Endothelial cell (in vitro differentiated cells): ENCODE measurements around the gene AKT3. TPM values are rescaled to one million over a fixed set of nuclear protein-coding genes. Genes with fewer than 3 reads are reported as not detected.

Experiments used
- DNase-seq: peaks from one replicate; pipeline ENCODE4 v3.0.0; 2021; ENCODE audit warnings: low spot score
- H3K27ac Mint-ChIP-seq: one replicate; pipeline ENCODE4 v1.8.0; 2021; ENCODE audit warnings: mixed read lengths, inconsistent platforms; ENCODE audit not compliant: unreplicated experiment
- H3K27me3 Mint-ChIP-seq: one replicate; pipeline ENCODE4 v1.8.0; 2021; ENCODE audit warnings: mild to moderate bottlenecking, moderate library complexity, mixed read lengths, inconsistent platforms; ENCODE audit not compliant: unreplicated experiment
- H3K36me3 Mint-ChIP-seq: one replicate; pipeline ENCODE4 v1.8.0; 2021; ENCODE audit warnings: mild to moderate bottlenecking, low read depth, mixed read lengths, inconsistent platforms; ENCODE audit not compliant: unreplicated experiment
- H3K4me1 Mint-ChIP-seq: one replicate; pipeline ENCODE4 v1.8.0; 2021; ENCODE audit warnings: mild to moderate bottlenecking, mixed read lengths, inconsistent platforms; ENCODE audit not compliant: unreplicated experiment
- H3K4me3 Mint-ChIP-seq: one replicate; pipeline ENCODE4 v1.8.0; 2021; ENCODE audit warnings: mild to moderate bottlenecking, mixed read lengths, inconsistent platforms; ENCODE audit not compliant: unreplicated experiment
- H3K9me3 Mint-ChIP-seq: one replicate; pipeline ENCODE4 v1.8.0; 2021; ENCODE audit warnings: mixed read lengths, inconsistent platforms; ENCODE audit not compliant: unreplicated experiment
- CTCF ChIP-seq: fragments of 200-600 bp; sonication (generic); IDR thresholded peaks from one replicate; pipeline ENCODE4 v1.5.0; 2021; ENCODE audit warnings: antibody characterized with exemption; ENCODE audit not compliant: unreplicated experiment
- total RNA-seq: library from RNA; stranded (reverse); fragmentation: NEBNext Ultra II Directional; extraction: Animal tissue kit (Norgen Biotek cat#: 25700); gene quantifications from one replicate; pipeline ENCODE4 v1.2.1, GENCODE V29; 2021; ENCODE audit not compliant: unreplicated experiment

Gene AKT3
- total RNA-seq, 1 donor from 2014 or later = 87.3 TPM

DNA sequence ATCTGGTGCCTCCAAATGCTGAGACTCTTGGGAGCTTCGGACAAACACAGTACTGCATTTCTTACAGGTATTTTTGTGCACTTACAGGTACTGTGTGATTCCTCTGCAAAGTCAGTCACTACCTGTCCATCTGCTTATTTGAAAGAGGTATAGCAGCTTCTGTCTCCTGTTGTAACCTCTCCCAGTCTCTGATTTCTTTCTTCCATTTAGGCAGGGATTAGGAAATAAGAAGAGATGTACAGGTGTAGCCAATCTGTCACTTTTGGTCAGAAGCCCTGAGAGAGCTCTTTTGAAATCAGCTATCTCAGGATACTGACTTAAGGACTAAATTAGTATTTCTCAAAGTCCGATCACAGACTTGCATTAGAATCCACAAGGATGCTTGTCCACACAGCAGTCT is 54.0 kb downstream of the AKT3 start:
- Mint-ChIP-seq H3K27me3 (no peaks in the 10 kb centered on the region), H3K4me1 (peaks cover 12% of the 10 kb centered on the region), H3K4me3 (no peak overlapping the region), H3K9me3 (no peaks in the 10 kb centered on the region), H3K27ac (no peak overlapping the region), H3K36me3 (peaks cover 4% of the 10 kb centered on the region)
- DNase-seq = no peak
- no peak for TF ChIP-seq CTCF

DNA sequence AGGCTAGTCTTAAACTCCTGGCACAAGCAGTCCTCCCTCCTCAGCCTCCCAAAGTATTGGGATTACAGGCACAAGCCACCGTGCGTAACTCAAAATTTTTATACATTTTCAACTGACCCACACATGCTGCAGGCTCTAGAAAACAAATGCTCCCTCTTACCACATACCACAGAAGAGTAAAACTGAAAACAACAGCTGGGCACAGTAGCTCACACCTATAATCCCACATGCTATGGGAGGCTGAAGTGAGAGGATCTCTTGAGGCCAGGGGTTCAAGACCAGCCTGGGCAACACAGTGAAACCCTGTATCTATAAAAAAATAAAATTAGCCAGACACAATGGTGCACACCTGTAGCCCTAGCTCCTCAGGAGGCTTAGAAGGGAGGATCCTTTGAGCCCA is 56.7 kb downstream of the AKT3 start:
- no peak for TF ChIP-seq CTCF
- Mint-ChIP-seq H3K27ac (no peak overlapping the region), H3K4me1 (peaks cover 17% of the 10 kb centered on the region), H3K27me3 (no peaks in the 10 kb centered on the region), H3K36me3 (peaks cover 8% of the 10 kb centered on the region), H3K4me3 (no peak overlapping the region), H3K9me3 (no peaks in the 10 kb centered on the region)
- DNase-seq = no peak

DNA sequence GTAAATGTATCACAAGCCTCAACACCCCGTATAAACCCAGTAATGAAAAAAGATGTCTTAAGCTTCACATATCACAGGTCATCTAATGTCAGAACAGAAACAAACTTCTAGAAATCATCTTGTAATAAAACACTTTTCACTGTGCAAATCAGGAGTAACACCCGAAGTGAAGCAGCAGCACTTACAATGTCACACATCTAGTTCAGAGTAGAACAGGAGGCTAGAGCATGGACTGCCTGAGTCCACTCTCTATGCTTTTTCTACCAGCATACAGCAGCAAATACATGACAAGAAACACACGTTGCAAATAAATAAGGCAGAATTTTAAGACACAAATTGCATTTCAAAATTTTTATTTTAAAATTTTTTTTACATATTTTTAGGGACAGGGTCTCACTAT is 57.2 kb downstream of the AKT3 start:
- Mint-ChIP-seq H3K9me3 (no peaks in the 10 kb centered on the region), H3K36me3 (peaks cover 8% of the 10 kb centered on the region), H3K27ac (no peak overlapping the region), H3K27me3 (no peaks in the 10 kb centered on the region), H3K4me3 (no peak overlapping the region), H3K4me1 (peaks cover 17% of the 10 kb centered on the region)
- no peak for DNase-seq
- TF ChIP-seq CTCF = no peak

DNA sequence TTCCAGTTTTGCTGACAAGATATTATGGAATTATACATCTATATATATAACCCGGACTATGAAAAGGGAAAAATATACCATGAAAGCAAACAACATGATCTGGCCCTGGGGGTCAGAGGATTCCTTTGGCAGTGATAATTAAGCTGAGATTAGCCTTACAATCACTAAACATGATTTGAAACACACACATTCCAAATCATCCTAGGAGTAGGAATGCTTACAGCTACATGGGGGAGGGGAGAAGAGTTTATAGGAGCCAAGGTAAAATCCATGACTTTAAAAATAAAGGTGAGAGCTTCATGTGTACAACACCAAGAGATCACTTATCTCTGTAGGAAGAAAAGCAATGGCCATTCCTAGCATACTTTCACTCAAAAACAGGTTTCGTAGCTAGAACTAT is 57.6 kb downstream of the AKT3 start:
- Mint-ChIP-seq H3K9me3 (no peaks in the 10 kb centered on the region), H3K27me3 (no peaks in the 10 kb centered on the region), H3K4me1 (peaks cover 21% of the 10 kb centered on the region), H3K36me3 (peaks cover 8% of the 10 kb centered on the region), H3K4me3 (no peak overlapping the region), H3K27ac (no peak overlapping the region)
- no peak for TF ChIP-seq CTCF
- DNase-seq = no peak

DNA sequence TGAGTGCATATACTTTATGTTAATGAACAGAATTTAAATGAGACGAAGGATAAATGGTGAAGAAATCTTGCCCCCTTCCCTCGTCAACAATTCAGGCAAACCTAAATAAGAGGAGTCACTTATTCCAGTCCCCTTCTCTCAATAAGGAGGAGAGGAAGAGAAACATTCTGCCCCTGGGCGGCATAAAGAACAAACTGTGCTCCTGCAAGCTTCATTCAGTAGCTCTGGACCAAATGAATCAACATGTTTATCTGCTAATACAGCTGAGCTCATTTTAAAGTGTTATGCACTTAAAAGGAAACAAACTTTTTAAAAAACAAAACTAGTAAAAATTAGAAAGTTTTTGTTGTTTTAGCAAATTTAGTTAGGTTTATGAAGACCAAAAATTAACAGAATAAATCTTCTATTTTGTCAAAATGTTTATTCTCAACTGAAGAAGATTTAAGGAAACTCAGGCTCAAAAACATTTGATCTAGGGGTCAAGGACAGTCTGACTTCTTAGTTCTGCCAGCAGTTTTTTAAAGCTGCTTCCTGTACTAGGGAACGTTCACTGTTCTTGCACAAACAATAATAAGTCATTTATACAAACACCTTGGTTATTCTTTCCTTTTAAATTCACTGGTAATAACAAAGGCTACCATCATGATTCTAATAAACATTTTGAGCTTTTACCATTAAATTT is 58.3 kb downstream of the AKT3 start:
- DNase-seq = no peak
- Mint-ChIP-seq H3K27me3 (no peaks in the 10 kb centered on the region), H3K9me3 (no peaks in the 10 kb centered on the region), H3K4me3 (no peak overlapping the region), H3K27ac (no peak overlapping the region), H3K36me3 (peaks cover 7% of the 10 kb centered on the region), H3K4me1 (peaks cover 28% of the 10 kb centered on the region)
- no peak for TF ChIP-seq CTCF
